SK-N-SH (cell line): Measurements from ENCODE around the gene S1PR5. TPM values are rescaled to one million over a fixed set of nuclear protein-coding genes. Genes with fewer than 3 reads are reported as not detected.

ENCODE experiments used
- CTCF ChIA-PET: fragments of 300-600, 350-600 bp; formaldehyde crosslinking; extraction: SDS; loops from one replicate; lab custom pipeline; 2021; lab: Yijun Ruan, JAX
- POLR2A ChIA-PET: fragments of 350-600 bp; sonication (Branson Sonifier 250); formaldehyde crosslinking; extraction: SDS; loops from one replicate; lab custom pipeline; 2020; ENCODE audit warnings: antibody characterized with exemption, inconsistent platforms; lab: Yijun Ruan, JAX
- DNase-seq: peaks from one replicate; pipeline ENCODE4 v3.0.0; 2012
- H2AFZ ChIP-seq: fragments of 200-600 bp; sonication (generic); 2 replicates; pipeline ENCODE4 v1.8.1; 2016; ENCODE audit warnings: antibody characterized with exemption, mild to moderate bottlenecking, low read depth
- H3F3A ChIP-seq: fragments of 200-600 bp; sonication (generic); replicated peaks from 2 replicates; pipeline ENCODE3; 2016; ENCODE audit warnings: antibody characterized with exemption, mild to moderate bottlenecking; ENCODE audit not compliant: insufficient read depth
- H3K27ac ChIP-seq, 2 experiments: fragments of 200-500 bp in 1 of 2; fragments of 200-600 bp in 1 of 2; sonication (Bioruptor generic) in 1 of 2; sonication (generic), shearing (Covaris generic) in 1 of 2; 2 replicates each; pipeline versions ENCODE4 v1.5.1 to v1.6.1; 2014 to 2016; ENCODE audit warnings: low read depth in 2 of 2, inconsistent platforms in 1 of 2, low read length in 1 of 2, mild to moderate bottlenecking in 1 of 2, mixed read lengths in 1 of 2
- H3K27me3 ChIP-seq: fragments of 200-600 bp; sonication (generic), shearing (Covaris generic); 2 replicates; pipeline ENCODE4 v1.6.1; 2016; ENCODE audit warnings: mixed run types; ENCODE audit not compliant: insufficient read depth
- H3K36me3 ChIP-seq, 2 experiments: fragments of 200-500 bp in 1 of 2; fragments of 200-600 bp in 1 of 2; sonication (Bioruptor generic) in 1 of 2; sonication (generic) in 1 of 2; replicated peaks in 1 of 2; 2 replicates each; pipeline versions ENCODE3 to v1.5.1; 2014 to 2016; ENCODE audit warnings: low read length in 1 of 2, mild to moderate bottlenecking in 1 of 2; ENCODE audit not compliant: insufficient read depth in 2 of 2, control insufficient read depth in 1 of 2
- H3K4me1 ChIP-seq, 2 experiments: fragments of 200-500 bp in 1 of 2; fragments of 200-600 bp in 1 of 2; sonication (Bioruptor generic) in 1 of 2; sonication (generic), shearing (Covaris generic) in 1 of 2; 2 replicates each; pipeline versions ENCODE4 v1.5.1 to v1.6.1; 2014 to 2016; ENCODE audit warnings: low read depth in 1 of 2, low read length in 1 of 2, mixed run types in 1 of 2; ENCODE audit not compliant: insufficient read depth in 2 of 2, control insufficient read depth in 1 of 2
- H3K4me2 ChIP-seq: fragments of 200-600 bp; sonication (generic), shearing (Covaris generic); 2 replicates; pipeline ENCODE4 v1.6.1; 2017; ENCODE audit warnings: mixed run types
- H3K4me3 ChIP-seq, 2 experiments: fragments of 200-500 bp in 1 of 2; fragments of 200-600 bp in 1 of 2; sonication (Bioruptor generic) in 1 of 2; sonication (generic), shearing (Covaris generic) in 1 of 2; 2 replicates each; pipeline versions ENCODE4 v1.5.1 to v1.8.1; 2014 to 2016; ENCODE audit warnings: low read depth in 2 of 2, inconsistent platforms in 1 of 2, low read length in 1 of 2, mild to moderate bottlenecking in 1 of 2, mixed read lengths in 1 of 2, moderate library complexity in 1 of 2
- H3K79me2 ChIP-seq: fragments of 200-600 bp; sonication (generic); 2 replicates; pipeline ENCODE4 v1.8.1; 2017; ENCODE audit warnings: mild to moderate bottlenecking; ENCODE audit not compliant: insufficient read depth
- H3K9ac ChIP-seq: fragments of 200-600 bp; sonication (generic); 2 replicates; pipeline ENCODE4 v1.6.1; 2017; ENCODE audit warnings: mixed run types
- H3K9me2 ChIP-seq: fragments of 200-600 bp; sonication (generic); 2 replicates; pipeline ENCODE4 v1.6.1; 2017; ENCODE audit warnings: mixed run types
- H3K9me3 ChIP-seq: fragments of 200-600 bp; sonication (generic); 2 replicates; pipeline ENCODE4 v1.6.1; 2017; ENCODE audit warnings: mixed run types, mild to moderate bottlenecking, moderate library complexity
- H4K20me1 ChIP-seq: fragments of 200-600 bp; sonication (generic); 2 replicates; pipeline ENCODE4 v1.6.1; 2017; ENCODE audit warnings: mild to moderate bottlenecking, mixed run types; ENCODE audit not compliant: insufficient read depth
- CHD2 ChIP-seq: fragments of 150-350 bp; IDR thresholded peaks from 2 replicates; pipeline ENCODE4 v1.6.1; 2018; ENCODE audit warnings: low read length; ENCODE audit not compliant: partially characterized antibody
- ELF1 ChIP-seq: IDR thresholded peaks from 2 replicates; pipeline ENCODE4 v1.4.0; 2012
- EP300 ChIP-seq, 2 experiments: IDR thresholded peaks; 2 replicates each; pipeline versions ENCODE4 v1.4.0 to v1.6.1; 2012; ENCODE audit warnings: borderline replicate concordance in 1 of 2, low read depth in 1 of 2, low read length in 1 of 2
- FOSL2 ChIP-seq: IDR thresholded peaks from 2 replicates; pipeline ENCODE4 v1.4.0; 2012; ENCODE audit warnings: low read depth, mild to moderate bottlenecking, moderate library complexity, borderline replicate concordance
- FOXM1 ChIP-seq: IDR thresholded peaks from 2 replicates; pipeline ENCODE4 v1.4.0; 2012; ENCODE audit warnings: low read depth, mild to moderate bottlenecking
- GABPA ChIP-seq: IDR thresholded peaks from 2 replicates; pipeline ENCODE4 v1.4.0; 2012; ENCODE audit warnings: low read depth, mild to moderate bottlenecking
- IRF3 ChIP-seq: fragments of 150-350 bp; IDR thresholded peaks from 2 replicates; pipeline ENCODE4 v1.6.1; 2016; ENCODE audit warnings: mild to moderate bottlenecking, low read depth, low read length
- POLR2AphosphoS5 ChIP-seq: IDR thresholded peaks from 2 replicates; pipeline ENCODE4 v1.6.1; 2012; ENCODE audit warnings: low read depth, low read length
- REST ChIP-seq: IDR thresholded peaks from 2 replicates; pipeline ENCODE4 v1.6.1; 2012; ENCODE audit warnings: mild to moderate bottlenecking, low read depth, low read length, moderate library complexity
- RFX5 ChIP-seq: IDR thresholded peaks from 2 replicates; pipeline ENCODE4 v1.6.1; 2012; ENCODE audit warnings: mild to moderate bottlenecking, improper control_type of control experiment, low read length
- RXRA ChIP-seq: IDR thresholded peaks from 2 replicates; pipeline ENCODE4 v1.4.0; 2012; ENCODE audit warnings: low read depth, mild to moderate bottlenecking, borderline replicate concordance
- SIN3A ChIP-seq: IDR thresholded peaks from 2 replicates; pipeline ENCODE4 v1.6.1; 2012; ENCODE audit warnings: low read depth, mild to moderate bottlenecking, low read length, moderate library complexity, borderline replicate concordance
- SMC3 ChIP-seq: IDR thresholded peaks from 2 replicates; pipeline ENCODE4 v1.6.1; 2012; ENCODE audit warnings: low read depth, low read length, improper control_type of control experiment
- TCF12 ChIP-seq: IDR thresholded peaks from 2 replicates; pipeline ENCODE4 v1.4.0; 2012
- TEAD4 ChIP-seq: IDR thresholded peaks from 2 replicates; pipeline ENCODE4 v1.4.0; 2012; ENCODE audit warnings: mild to moderate bottlenecking, borderline replicate concordance; ENCODE audit not compliant: insufficient read depth
- USF1 ChIP-seq: IDR thresholded peaks from 2 replicates; pipeline ENCODE4 v1.4.0; 2012; ENCODE audit warnings: low read depth, borderline replicate concordance
- WGBS: methylation state at CpG from one replicate; pipeline ENCODE4 v1.1.6; 2017; ENCODE audit warnings: low lambda C conversion rate; 5-methylcytosine and 5-hydroxymethylcytosine counted together
- polyA plus RNA-seq, 3 experiments: library from polyadenylated mRNA; depleted of rRNA; stranded (reverse); fragments of >200 nt; gene quantifications; 2 replicates each; pipeline ENCODE4 v1.2.3, GENCODE V29; 2012
- TF ChIP-seq, protein P1 (sequence below): IDR thresholded peaks from 2 replicates; pipeline ENCODE4; 2012
- TF ChIP-seq, protein P2 (sequence below): IDR thresholded peaks from 2 replicates; pipeline ENCODE4 v1.4.0; 2012; ENCODE audit warnings: low read depth
- TF ChIP-seq, protein P3 (sequence below): fragments of 200-600 bp; sonication (generic); IDR thresholded peaks from 2 replicates; pipeline ENCODE4 v1.6.1; 2017; ENCODE audit warnings: antibody characterized with exemption, mild to moderate bottlenecking, moderate library complexity

Gene S1PR5
- polyA plus RNA-seq, 1 of the 3 experiments (the other 2 are of a cell fraction): 0.36 TPM

- DNase-seq: no peak
- Histone ChIP-seq H3K4me3 (no peak overlapping the region; a peak in 1 of 4 replicates), H4K20me1 (peaks cover 29% of the 10 kb centered on the region), H3K36me3 (peaks cover 17 to 40% of the 10 kb centered on the region in 2 experiments), H3K27ac (no peak overlapping the region), H3F3A (peaks cover 2% of the 10 kb centered on the region), H3K27me3 (no peaks in the 10 kb centered on the region), H3K4me1 (no peaks in the 10 kb centered on the region), H2AFZ (no peak overlapping the region)
- POLR2A ChIA-PET: no interaction called here
- WGBS: 97% methylated on average over 26 of the region's 43 CpGs
- no peak for TF ChIP-seq SIN3A
- TF ChIP-seq POLR2AphosphoS5: no peak
- TF ChIP-seq TEAD4: no peak
- TF ChIP-seq SMC3: no peak
- TF ChIP-seq CHD2: no peak
- no peak for TF ChIP-seq GABPA
- no peak for TF ChIP-seq FOXM1
- no peak for TF ChIP-seq RFX5
- TF ChIP-seq REST: no peak
- TF ChIP-seq RXRA: no peak
- TF ChIP-seq, protein P1, sequence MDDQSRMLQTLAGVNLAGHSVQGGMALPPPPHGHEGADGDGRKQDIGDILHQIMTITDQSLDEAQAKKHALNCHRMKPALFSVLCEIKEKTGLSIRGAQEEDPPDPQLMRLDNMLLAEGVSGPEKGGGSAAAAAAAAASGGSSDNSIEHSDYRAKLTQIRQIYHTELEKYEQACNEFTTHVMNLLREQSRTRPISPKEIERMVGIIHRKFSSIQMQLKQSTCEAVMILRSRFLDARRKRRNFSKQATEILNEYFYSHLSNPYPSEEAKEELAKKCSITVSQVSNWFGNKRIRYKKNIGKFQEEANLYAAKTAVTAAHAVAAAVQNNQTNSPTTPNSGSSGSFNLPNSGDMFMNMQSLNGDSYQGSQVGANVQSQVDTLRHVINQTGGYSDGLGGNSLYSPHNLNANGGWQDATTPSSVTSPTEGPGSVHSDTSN: no peak
- no peak for TF ChIP-seq USF1
- no peak for TF ChIP-seq TCF12
- TF ChIP-seq EP300 (IDR thresholded peaks at IDR 0.05; ENCODE audit: borderline replicate concordance in 1 of 2, low read depth in 1 of 2, low read length in 1 of 2): no peak
- TF ChIP-seq ELF1: no peak
- TF ChIP-seq, protein P2, sequence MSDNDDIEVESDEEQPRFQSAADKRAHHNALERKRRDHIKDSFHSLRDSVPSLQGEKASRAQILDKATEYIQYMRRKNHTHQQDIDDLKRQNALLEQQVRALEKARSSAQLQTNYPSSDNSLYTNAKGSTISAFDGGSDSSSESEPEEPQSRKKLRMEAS: no peak
- no peak for TF ChIP-seq FOSL2
- no peak for TF ChIP-seq IRF3
- TF ChIP-seq, protein P3, sequence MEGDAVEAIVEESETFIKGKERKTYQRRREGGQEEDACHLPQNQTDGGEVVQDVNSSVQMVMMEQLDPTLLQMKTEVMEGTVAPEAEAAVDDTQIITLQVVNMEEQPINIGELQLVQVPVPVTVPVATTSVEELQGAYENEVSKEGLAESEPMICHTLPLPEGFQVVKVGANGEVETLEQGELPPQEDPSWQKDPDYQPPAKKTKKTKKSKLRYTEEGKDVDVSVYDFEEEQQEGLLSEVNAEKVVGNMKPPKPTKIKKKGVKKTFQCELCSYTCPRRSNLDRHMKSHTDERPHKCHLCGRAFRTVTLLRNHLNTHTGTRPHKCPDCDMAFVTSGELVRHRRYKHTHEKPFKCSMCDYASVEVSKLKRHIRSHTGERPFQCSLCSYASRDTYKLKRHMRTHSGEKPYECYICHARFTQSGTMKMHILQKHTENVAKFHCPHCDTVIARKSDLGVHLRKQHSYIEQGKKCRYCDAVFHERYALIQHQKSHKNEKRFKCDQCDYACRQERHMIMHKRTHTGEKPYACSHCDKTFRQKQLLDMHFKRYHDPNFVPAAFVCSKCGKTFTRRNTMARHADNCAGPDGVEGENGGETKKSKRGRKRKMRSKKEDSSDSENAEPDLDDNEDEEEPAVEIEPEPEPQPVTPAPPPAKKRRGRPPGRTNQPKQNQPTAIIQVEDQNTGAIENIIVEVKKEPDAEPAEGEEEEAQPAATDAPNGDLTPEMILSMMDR: no peak
- TF ChIP-seq, all 33 proteins: peak for 0
- Histone ChIP-seq H3K9ac (no peak overlapping the region), H3K9me2 (no peaks in the 10 kb centered on the region), H3K4me2 (no peak overlapping the region), H3K9me3 (no peaks in the 10 kb centered on the region), H3K79me2 (peaks cover 50% of the 10 kb centered on the region; the same call in 1 of the 2 replicates)
- CTCF ChIA-PET: interaction anchor here (0.9 to 3.4 kb wide), 7 partner anchors 8 to 326 kb away, joined by 3 to 9 read pairs (median 3); partner anchors contain the start of gene CDKN2D
These were observed 25.7 kb downstream of the S1PR5 start for GRCh38 chr19:10491472-10492047.
